ENCODE measurements around the gene BMP8A.
"Not testable (repeated sequence)": the region's sequence is repeated elsewhere in the genome, so short reads cannot be mapped to it uniquely, and the experiment has no call there.

DNA sequence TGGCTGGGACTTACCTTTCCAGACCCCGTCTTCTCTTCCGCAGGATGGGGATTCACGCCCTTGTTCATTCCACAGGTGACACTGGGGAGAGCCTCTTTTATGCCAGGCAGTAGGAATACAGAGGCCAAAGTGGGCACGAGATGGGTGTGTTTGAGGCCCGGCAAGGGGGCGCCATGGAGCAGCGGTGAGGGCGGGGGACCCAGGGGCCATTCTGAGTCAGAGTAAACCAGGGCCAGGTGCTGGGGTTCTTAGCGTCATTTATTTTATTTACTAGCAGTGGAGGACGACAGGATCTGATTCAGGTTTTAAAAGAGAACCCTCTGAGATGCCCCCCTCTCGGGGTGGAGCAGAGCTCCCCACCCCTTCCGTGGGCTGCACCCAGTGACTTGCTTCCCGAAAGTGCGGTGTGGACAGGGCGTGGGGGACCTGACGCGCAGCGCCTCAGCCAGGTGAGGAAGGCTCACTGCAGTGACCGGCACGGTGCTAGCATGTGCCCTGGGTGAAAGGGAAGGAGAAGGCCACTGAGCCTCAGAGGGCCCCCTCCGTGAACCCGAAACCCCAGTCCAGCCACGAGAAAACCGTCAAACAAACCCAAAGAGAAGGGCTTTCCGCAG is 20.9 kb downstream of the BMP8A start:
- TF ChIP-seq JUNB (IDR thresholded peaks at IDR 0.05); CEBPZ (IDR thresholded peaks at IDR 0.05; ENCODE audit: low read depth, low read length); NR2C2 (IDR thresholded peaks at IDR 0.05; ENCODE audit: borderline replicate concordance, control insufficient read depth, insufficient read length, low read depth); TAF1 (IDR thresholded peaks at IDR 0.05; ENCODE audit: borderline replicate concordance, low read depth, low read length); CHD2 (IDR thresholded peaks at IDR 0.05; ENCODE audit: borderline replicate concordance, low read depth, low read length); ZNF24 (IDR thresholded peaks at IDR 0.05); CBX5 (IDR thresholded peaks at IDR 0.05; ENCODE audit: low read depth): not testable (repeated sequence)
- TF ChIP-seq, protein P1, sequence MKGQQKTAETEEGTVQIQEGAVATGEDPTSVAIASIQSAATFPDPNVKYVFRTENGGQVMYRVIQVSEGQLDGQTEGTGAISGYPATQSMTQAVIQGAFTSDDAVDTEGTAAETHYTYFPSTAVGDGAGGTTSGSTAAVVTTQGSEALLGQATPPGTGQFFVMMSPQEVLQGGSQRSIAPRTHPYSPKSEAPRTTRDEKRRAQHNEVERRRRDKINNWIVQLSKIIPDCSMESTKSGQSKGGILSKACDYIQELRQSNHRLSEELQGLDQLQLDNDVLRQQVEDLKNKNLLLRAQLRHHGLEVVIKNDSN (IDR thresholded peaks at IDR 0.05; ENCODE audit: borderline replicate concordance, extremely low read length, insufficient read depth, low read depth, low read length) = not testable (repeated sequence)
- TF ChIP-seq, protein P2, sequence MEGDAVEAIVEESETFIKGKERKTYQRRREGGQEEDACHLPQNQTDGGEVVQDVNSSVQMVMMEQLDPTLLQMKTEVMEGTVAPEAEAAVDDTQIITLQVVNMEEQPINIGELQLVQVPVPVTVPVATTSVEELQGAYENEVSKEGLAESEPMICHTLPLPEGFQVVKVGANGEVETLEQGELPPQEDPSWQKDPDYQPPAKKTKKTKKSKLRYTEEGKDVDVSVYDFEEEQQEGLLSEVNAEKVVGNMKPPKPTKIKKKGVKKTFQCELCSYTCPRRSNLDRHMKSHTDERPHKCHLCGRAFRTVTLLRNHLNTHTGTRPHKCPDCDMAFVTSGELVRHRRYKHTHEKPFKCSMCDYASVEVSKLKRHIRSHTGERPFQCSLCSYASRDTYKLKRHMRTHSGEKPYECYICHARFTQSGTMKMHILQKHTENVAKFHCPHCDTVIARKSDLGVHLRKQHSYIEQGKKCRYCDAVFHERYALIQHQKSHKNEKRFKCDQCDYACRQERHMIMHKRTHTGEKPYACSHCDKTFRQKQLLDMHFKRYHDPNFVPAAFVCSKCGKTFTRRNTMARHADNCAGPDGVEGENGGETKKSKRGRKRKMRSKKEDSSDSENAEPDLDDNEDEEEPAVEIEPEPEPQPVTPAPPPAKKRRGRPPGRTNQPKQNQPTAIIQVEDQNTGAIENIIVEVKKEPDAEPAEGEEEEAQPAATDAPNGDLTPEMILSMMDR (IDR thresholded peaks at IDR 0.05 in 2 of 3, conservative IDR thresholded peaks at IDR 0.05 in 1 of 3; ENCODE audit: control insufficient read depth in 2 of 3, extremely low read depth in 1 of 3, insufficient read depth in 1 of 3, low read depth in 3 of 3, low read length in 3 of 3) = not testable (repeated sequence)
- TF ChIP-seq, protein P3, sequence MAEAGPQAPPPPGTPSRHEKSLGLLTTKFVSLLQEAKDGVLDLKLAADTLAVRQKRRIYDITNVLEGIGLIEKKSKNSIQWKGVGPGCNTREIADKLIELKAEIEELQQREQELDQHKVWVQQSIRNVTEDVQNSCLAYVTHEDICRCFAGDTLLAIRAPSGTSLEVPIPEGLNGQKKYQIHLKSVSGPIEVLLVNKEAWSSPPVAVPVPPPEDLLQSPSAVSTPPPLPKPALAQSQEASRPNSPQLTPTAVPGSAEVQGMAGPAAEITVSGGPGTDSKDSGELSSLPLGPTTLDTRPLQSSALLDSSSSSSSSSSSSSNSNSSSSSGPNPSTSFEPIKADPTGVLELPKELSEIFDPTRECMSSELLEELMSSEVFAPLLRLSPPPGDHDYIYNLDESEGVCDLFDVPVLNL (IDR thresholded peaks at IDR 0.05; ENCODE audit: low read depth, low read length) = not testable (repeated sequence)

Measured in GM12878 (cell line).